Smooth muscle cell (in vitro differentiated cells): Measurements from ENCODE around the gene SNTA1. TPM values are rescaled to one million over a fixed set of nuclear protein-coding genes. Genes with fewer than 3 reads are reported as not detected.

Source experiments
- DNase-seq: peaks from one replicate; lab custom pipeline; 2025; ENCODE audit not compliant: unreplicated experiment; lab: John Stamatoyannopoulos, UW
- H2AFZ ChIP-seq: fragments of 200-600 bp; sonication (generic); 2 replicates; pipeline ENCODE4 v1.6.0; 2016; ENCODE audit warnings: antibody characterized with exemption, low read depth, mild to moderate bottlenecking
- H3F3A ChIP-seq: fragments of 200-600 bp; sonication (generic); 2 replicates; pipeline ENCODE4 v1.6.0; 2017; ENCODE audit warnings: antibody characterized with exemption, low read depth
- H3K27ac ChIP-seq: fragments of 200-600 bp; sonication (generic); 2 replicates; pipeline ENCODE4 v1.5.1; 2016; ENCODE audit warnings: low read depth, mild to moderate bottlenecking
- H3K27me3 ChIP-seq: fragments of 200-600 bp; sonication (generic); 2 replicates; pipeline ENCODE4 v1.6.1; 2016; ENCODE audit warnings: low read depth, mild to moderate bottlenecking
- H3K36me3 ChIP-seq: fragments of 200-600 bp; sonication (generic); 2 replicates; pipeline ENCODE4 v1.5.1; 2016; ENCODE audit warnings: low read depth
- H3K4me1 ChIP-seq: fragments of 200-600 bp; sonication (generic); 2 replicates; pipeline ENCODE4 v1.5.1; 2016; ENCODE audit warnings: low read depth
- H3K4me2 ChIP-seq: fragments of 200-600 bp; sonication (generic); 2 replicates; pipeline ENCODE4 v1.6.0; 2016; ENCODE audit warnings: mild to moderate bottlenecking
- H3K4me3 ChIP-seq: fragments of 200-600 bp; sonication (generic); 2 replicates; pipeline ENCODE4 v1.5.1; 2016; ENCODE audit warnings: mild to moderate bottlenecking
- H3K79me2 ChIP-seq: fragments of 200-600 bp; sonication (generic); 2 replicates; pipeline ENCODE4 v1.6.0; 2016; ENCODE audit warnings: low read depth, mild to moderate bottlenecking
- H3K9ac ChIP-seq: fragments of 200-600 bp; sonication (generic); 2 replicates; pipeline ENCODE4 v1.6.0; 2016; ENCODE audit warnings: low read depth
- H3K9me3 ChIP-seq: fragments of 200-600 bp; sonication (generic); replicated peaks from 2 replicates; pipeline ENCODE4 v1.5.1; 2016; ENCODE audit warnings: low read depth
- H4K20me1 ChIP-seq: fragments of 200-600 bp; sonication (generic); 2 replicates; pipeline ENCODE4 v1.6.0; 2016; ENCODE audit warnings: low read depth
- WGBS: methylation state at CpG from one replicate; pipeline ENCODE4 v1.1.7; 2016; ENCODE audit warnings: low lambda C conversion rate; 5-methylcytosine and 5-hydroxymethylcytosine counted together
- polyA plus RNA-seq: library from polyadenylated mRNA; unstranded; fragments of >200 nt; fragmentation: Nextera tagmentation; extraction: Ambion mirVana; gene quantifications from 2 replicates; pipeline ENCODE4 v1.2.1, GENCODE V29; 2016
- total RNA-seq: library from RNA; depleted of rRNA; stranded (reverse); fragments of >200 nt; gene quantifications from 2 replicates; pipeline ENCODE4 v1.2.3, GENCODE V29; 2014
- TF ChIP-seq, protein P1 (sequence below): fragments of 200-600 bp; sonication (generic); IDR thresholded peaks from 2 replicates; pipeline ENCODE4 v1.5.1; 2017; ENCODE audit warnings: borderline replicate concordance, mild to moderate bottlenecking, antibody characterized with exemption; ENCODE audit not compliant: insufficient read depth, poor library complexity, severe bottlenecking

Gene SNTA1
- total and polyA plus RNA-seq, 2 experiments from 2014 or later: 39.2 to 58.2 TPM

- DNase-seq: no peak
- Histone ChIP-seq H3K79me2 (no peaks in the 10 kb centered on the region), H3F3A (peaks cover 4% of the 10 kb centered on the region), H3K9ac (peak overlapping the region; percentile 61), H3K27ac (peak overlapping the region; percentile 91), H3K4me2 (peak overlapping the region; percentile 28), H3K4me3 (no peak overlapping the region), H3K4me1 (no peaks in the 10 kb centered on the region), H3K27me3 (no peaks in the 10 kb centered on the region), H3K36me3 (peaks cover 19% of the 10 kb centered on the region), H3K9me3 (no peaks in the 10 kb centered on the region), H2AFZ (no peak overlapping the region), H4K20me1 (no peaks in the 10 kb centered on the region)
- TF ChIP-seq, protein P1, sequence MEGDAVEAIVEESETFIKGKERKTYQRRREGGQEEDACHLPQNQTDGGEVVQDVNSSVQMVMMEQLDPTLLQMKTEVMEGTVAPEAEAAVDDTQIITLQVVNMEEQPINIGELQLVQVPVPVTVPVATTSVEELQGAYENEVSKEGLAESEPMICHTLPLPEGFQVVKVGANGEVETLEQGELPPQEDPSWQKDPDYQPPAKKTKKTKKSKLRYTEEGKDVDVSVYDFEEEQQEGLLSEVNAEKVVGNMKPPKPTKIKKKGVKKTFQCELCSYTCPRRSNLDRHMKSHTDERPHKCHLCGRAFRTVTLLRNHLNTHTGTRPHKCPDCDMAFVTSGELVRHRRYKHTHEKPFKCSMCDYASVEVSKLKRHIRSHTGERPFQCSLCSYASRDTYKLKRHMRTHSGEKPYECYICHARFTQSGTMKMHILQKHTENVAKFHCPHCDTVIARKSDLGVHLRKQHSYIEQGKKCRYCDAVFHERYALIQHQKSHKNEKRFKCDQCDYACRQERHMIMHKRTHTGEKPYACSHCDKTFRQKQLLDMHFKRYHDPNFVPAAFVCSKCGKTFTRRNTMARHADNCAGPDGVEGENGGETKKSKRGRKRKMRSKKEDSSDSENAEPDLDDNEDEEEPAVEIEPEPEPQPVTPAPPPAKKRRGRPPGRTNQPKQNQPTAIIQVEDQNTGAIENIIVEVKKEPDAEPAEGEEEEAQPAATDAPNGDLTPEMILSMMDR: no peak
- 61% methylated on average over 4 of the region's 4 CpGs for WGBS
These were observed 69.6 kb downstream of the SNTA1 start for GRCh38 chr20:33373735-33374605.

GRCh38 chr20:33372993-33373441 lies 70.5 kb downstream of the SNTA1 start:
- WGBS: 82% methylated on average over 4 of the region's 4 CpGs
- no peaks in the 10 kb centered on the region for H3K27me3 ChIP-seq
- TF ChIP-seq, protein P1: no peak
- peaks cover 4% of the 10 kb centered on the region for H3F3A ChIP-seq
- no peaks in the 10 kb centered on the region for H3K9me3 ChIP-seq
- no peaks in the 10 kb centered on the region for H4K20me1 ChIP-seq
- H3K4me2 ChIP-seq: peak overlapping the region; percentile 28
- no peak overlapping the region for H2AFZ ChIP-seq
- H3K36me3 ChIP-seq: peaks cover 15% of the 10 kb centered on the region
- peak overlapping the region; percentile 91 for H3K27ac ChIP-seq
- H3K4me1 ChIP-seq: no peaks in the 10 kb centered on the region
- H3K4me3 ChIP-seq: no peak overlapping the region
- H3K9ac ChIP-seq: peak overlapping the region; percentile 6
- DNase-seq: no peak
- H3K79me2 ChIP-seq: no peaks in the 10 kb centered on the region

- TF ChIP-seq, protein P1: no peak
- Histone ChIP-seq H3K27me3 (no peaks in the 10 kb centered on the region), H3F3A (peaks cover 4% of the 10 kb centered on the region)
These were observed 73.3 kb downstream of the SNTA1 start for GRCh38 chr20:33370291-33370690.

DNA sequence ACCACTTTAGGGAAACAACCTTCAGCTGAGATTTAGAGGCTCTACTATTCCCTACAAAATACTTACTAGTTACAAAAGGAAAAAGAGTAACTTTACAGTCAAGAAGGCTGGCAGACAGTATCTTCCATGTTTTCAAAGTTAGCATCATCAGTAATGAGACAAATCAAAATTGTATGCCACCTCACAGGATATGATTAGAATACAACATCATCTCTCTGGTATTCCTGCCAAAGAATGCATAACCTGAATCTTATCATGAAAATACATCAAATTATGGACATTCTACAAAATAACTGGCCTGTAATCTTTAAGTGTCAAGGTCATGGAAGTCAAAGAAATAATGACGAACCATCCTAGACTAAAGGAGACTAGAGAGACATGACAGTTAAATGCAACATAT lies 80.7 kb downstream of the SNTA1 start:
- DNase-seq: no peak
- 92% methylated on average over 1 of the region's 1 CpG for WGBS
- Histone ChIP-seq H3K79me2 (no peaks in the 10 kb centered on the region), H3K4me2 (no peak overlapping the region), H3K9ac (no peak overlapping the region), H3K4me3 (no peak overlapping the region), H3K27me3 (no peaks in the 10 kb centered on the region), H3F3A (no peaks in the 10 kb centered on the region), H3K36me3 (peaks cover 50% of the 10 kb centered on the region), H3K9me3 (no peaks in the 10 kb centered on the region), H4K20me1 (no peaks in the 10 kb centered on the region), H2AFZ (no peak overlapping the region), H3K4me1 (no peaks in the 10 kb centered on the region), H3K27ac (no peak overlapping the region)
- TF ChIP-seq, protein P1: no peak

More at GRCh38 chr20:33370291-33370690, 73.3 kb downstream of the SNTA1 start:
- Histone ChIP-seq H3K9ac (no peak overlapping the region), H3K36me3 (peaks cover 26% of the 10 kb centered on the region), H3K4me3 (no peak overlapping the region), H3K79me2 (no peaks in the 10 kb centered on the region), H2AFZ (no peak overlapping the region), H3K4me1 (no peaks in the 10 kb centered on the region), H3K4me2 (no peak overlapping the region), H3K27ac (no peak overlapping the region), H4K20me1 (no peaks in the 10 kb centered on the region), H3K9me3 (no peaks in the 10 kb centered on the region)
- no peak for DNase-seq
- 90% methylated on average over 8 of the region's 8 CpGs for WGBS
